ENCODE results near the gene CSAD.
"Not testable (repeated sequence)": the region's sequence is repeated elsewhere in the genome, so short reads cannot be mapped to it uniquely, and the experiment has no call there.

The CSAD gene

GRCh38 chr12:53217931-53218307 is 37.2 kb upstream of the CSAD start:
- no peak for DNase-seq

GRCh38 chr12:53217051-53217930 is 36.6 kb upstream of the CSAD start:
- peak; percentile 57 for DNase-seq

- no peak for DNase-seq
Measured at GRCh38 chr12:53215497-53215896, 34.8 kb upstream of the CSAD start.

- no peak for DNase-seq
Measured at GRCh38 chr12:53214687-53215455, 34.1 kb upstream of the CSAD start.

GRCh38 chr12:53214221-53214620 is 33.5 kb upstream of the CSAD start:
- DNase-seq: no peak

GRCh38 chr12:53213348-53213747 is 32.6 kb upstream of the CSAD start:
- DNase-seq: peak; percentile 84

- DNase-seq: no peak
Measured at GRCh38 chr12:53212931-53213330, 32.2 kb upstream of the CSAD start.

- no peak for DNase-seq
Measured at GRCh38 chr12:53211476-53212381, 31.0 kb upstream of the CSAD start.

GRCh38 chr12:53210843-53211242 is 30.1 kb upstream of the CSAD start:
- DNase-seq: no peak

- DNase-seq: peak; percentile 60
Measured at GRCh38 chr12:53208877-53209463, 28.2 kb upstream of the CSAD start.

- DNase-seq: no peak
Measured at GRCh38 chr12:53208435-53208834, 27.7 kb upstream of the CSAD start.

- DNase-seq: peak; percentile 79
Measured at GRCh38 chr12:53207042-53207441, 26.3 kb upstream of the CSAD start, which contains the start of gene ITGB7. Gene ITGB7, minus strand, starts transcription at chr12:53207251. Its CDS starts 6,808 bp downstream, at chr12:53200443.

- peak; percentile 59 for DNase-seq
Measured at GRCh38 chr12:53205747-53206419, 25.2 kb upstream of the CSAD start.

GRCh38 chr12:53204351-53204750 is 23.6 kb upstream of the CSAD start:
- DNase-seq: no peak

- DNase-seq: not testable (repeated sequence)
Measured at GRCh38 chr12:53202316-53202715, 21.6 kb upstream of the CSAD start.

GRCh38 chr12:53201639-53202038 is 20.9 kb upstream of the CSAD start:
- no peak for DNase-seq

- DNase-seq: no peak
Measured at GRCh38 chr12:53201177-53201541, 20.4 kb upstream of the CSAD start.

GRCh38 chr12:53200458-53201176 is 19.9 kb upstream of the CSAD start:
- peak; percentile 33 for DNase-seq

- DNase-seq: no peak
Measured at GRCh38 chr12:53200107-53200457, 19.4 kb upstream of the CSAD start.

- DNase-seq: no peak
Measured at GRCh38 chr12:53199700-53200099, 19.0 kb upstream of the CSAD start.

- peak; percentile 56 for DNase-seq
Measured at GRCh38 chr12:53198486-53199110, 17.9 kb upstream of the CSAD start.

Measured in CD4-positive, alpha-beta T cell treated with Interleukin-17A for 1 hour (primary cell).